ENCODE results near the gene ACP3. TPM values are rescaled to one million over a fixed set of nuclear protein-coding genes. Genes with fewer than 3 reads are reported as not detected.

Gene ACP3
- total and polyA plus RNA-seq, 2 donors: 2.5 to 2.8 TPM

GRCh38 chr3:132332082-132332481 is 14.9 kb downstream of the ACP3 start:
- no peak for DNase-seq (ENCODE audit: low read depth in 6 of 9, low spot score in 9 of 9)
- Histone ChIP-seq H3K27ac (ENCODE audit: low read depth in 1 of 2, low read length in 1 of 2) (no peak overlapping the region), H3K27me3 (ENCODE audit: control insufficient read depth in 2 of 2, insufficient read depth in 1 of 2, low read length in 1 of 2) (no peaks in the 10 kb centered on the region), H3K4me3 (ENCODE audit: low read length in 2 of 2) (no peak overlapping the region), H3K36me3 (ENCODE audit: control insufficient read depth in 2 of 2, insufficient read depth in 2 of 2, low read length in 1 of 2) (no peaks in the 10 kb centered on the region), H3K9me3 (ENCODE audit: control insufficient read depth in 2 of 2, insufficient read depth in 1 of 2, low read length in 1 of 2) (no peaks in the 10 kb centered on the region), H3K4me1 (ENCODE audit: control insufficient read depth in 2 of 2, insufficient read depth in 2 of 2, low read length in 2 of 2) (no peaks in the 10 kb centered on the region)
- 98% methylated on average over 6 of the region's 6 CpGs for WGBS

GRCh38 chr3:132332508-132332907 is 15.3 kb downstream of the ACP3 start:
- no peaks in the 10 kb centered on the region for H3K36me3 ChIP-seq (ENCODE audit: control insufficient read depth in 2 of 2, insufficient read depth in 2 of 2, low read length in 1 of 2)
- H3K27me3 ChIP-seq (ENCODE audit: control insufficient read depth in 2 of 2, insufficient read depth in 1 of 2, low read length in 1 of 2): no peaks in the 10 kb centered on the region
- H3K4me3 ChIP-seq (ENCODE audit: low read length in 2 of 2): no peak overlapping the region
- H3K27ac ChIP-seq (ENCODE audit: low read depth in 1 of 2, low read length in 1 of 2): no peak overlapping the region
- WGBS: 69% methylated on average over 1 of the region's 1 CpG
- no peaks in the 10 kb centered on the region for H3K4me1 ChIP-seq (ENCODE audit: control insufficient read depth in 2 of 2, insufficient read depth in 2 of 2, low read length in 2 of 2)
- no peaks in the 10 kb centered on the region for H3K9me3 ChIP-seq (ENCODE audit: control insufficient read depth in 2 of 2, insufficient read depth in 1 of 2, low read length in 1 of 2)
- no peak for DNase-seq (ENCODE audit: low read depth in 6 of 9, low spot score in 9 of 9)

- 98% methylated on average over 2 of the region's 2 CpGs for WGBS
- no peaks in the 10 kb centered on the region for H3K36me3 ChIP-seq (ENCODE audit: control insufficient read depth in 2 of 2, insufficient read depth in 2 of 2, low read length in 1 of 2)
- no peaks in the 10 kb centered on the region for H3K27me3 ChIP-seq (ENCODE audit: control insufficient read depth in 2 of 2, insufficient read depth in 1 of 2, low read length in 1 of 2)
- no peaks in the 10 kb centered on the region for H3K9me3 ChIP-seq (ENCODE audit: control insufficient read depth in 2 of 2, insufficient read depth in 1 of 2, low read length in 1 of 2)
- DNase-seq (ENCODE audit: low read depth in 6 of 9, low spot score in 9 of 9): no peak
- no peak overlapping the region for H3K27ac ChIP-seq (ENCODE audit: low read depth in 1 of 2, low read length in 1 of 2)
- H3K4me3 ChIP-seq (ENCODE audit: low read length in 2 of 2): no peak overlapping the region
- no peaks in the 10 kb centered on the region for H3K4me1 ChIP-seq (ENCODE audit: control insufficient read depth in 2 of 2, insufficient read depth in 2 of 2, low read length in 2 of 2)
These were observed 24.5 kb downstream of the ACP3 start for GRCh38 chr3:132341746-132342145.

GRCh38 chr3:132342183-132342582 is 25.0 kb downstream of the ACP3 start:
- H3K9me3 ChIP-seq (ENCODE audit: control insufficient read depth in 2 of 2, insufficient read depth in 1 of 2, low read length in 1 of 2): no peaks in the 10 kb centered on the region
- no peak overlapping the region for H3K4me3 ChIP-seq (ENCODE audit: low read length in 2 of 2)
- whole genome bisulfite sequencing: 97% methylated on average over 5 of the region's 5 CpGs
- H3K4me1 ChIP-seq (ENCODE audit: control insufficient read depth in 2 of 2, insufficient read depth in 2 of 2, low read length in 2 of 2): no peaks in the 10 kb centered on the region
- no peaks in the 10 kb centered on the region for H3K36me3 ChIP-seq (ENCODE audit: control insufficient read depth in 2 of 2, insufficient read depth in 2 of 2, low read length in 1 of 2)
- no peak for DNase-seq (ENCODE audit: low read depth in 6 of 9, low spot score in 9 of 9)
- H3K27me3 ChIP-seq (ENCODE audit: control insufficient read depth in 2 of 2, insufficient read depth in 1 of 2, low read length in 1 of 2): no peaks in the 10 kb centered on the region
- no peak overlapping the region for H3K27ac ChIP-seq (ENCODE audit: low read depth in 1 of 2, low read length in 1 of 2)

GRCh38 chr3:132342610-132343009 is 25.4 kb downstream of the ACP3 start:
- no peaks in the 10 kb centered on the region for H3K9me3 ChIP-seq (ENCODE audit: control insufficient read depth in 2 of 2, insufficient read depth in 1 of 2, low read length in 1 of 2)
- H3K27ac ChIP-seq (ENCODE audit: low read depth in 1 of 2, low read length in 1 of 2): no peak overlapping the region
- no peaks in the 10 kb centered on the region for H3K27me3 ChIP-seq (ENCODE audit: control insufficient read depth in 2 of 2, insufficient read depth in 1 of 2, low read length in 1 of 2)
- H3K4me3 ChIP-seq (ENCODE audit: low read length in 2 of 2): no peak overlapping the region
- WGBS: 85% methylated on average over 2 of the region's 2 CpGs
- no peaks in the 10 kb centered on the region for H3K36me3 ChIP-seq (ENCODE audit: control insufficient read depth in 2 of 2, insufficient read depth in 2 of 2, low read length in 1 of 2)
- H3K4me1 ChIP-seq (ENCODE audit: control insufficient read depth in 2 of 2, insufficient read depth in 2 of 2, low read length in 2 of 2): no peaks in the 10 kb centered on the region
- DNase-seq (ENCODE audit: low read depth in 6 of 9, low spot score in 9 of 9): no peak

- no peak overlapping the region for H3K4me3 ChIP-seq (ENCODE audit: low read length in 2 of 2)
- H3K27me3 ChIP-seq (ENCODE audit: control insufficient read depth in 2 of 2, insufficient read depth in 1 of 2, low read length in 1 of 2): no peaks in the 10 kb centered on the region
- no peak overlapping the region for H3K27ac ChIP-seq (ENCODE audit: low read depth in 1 of 2, low read length in 1 of 2)
- H3K4me1 ChIP-seq (ENCODE audit: control insufficient read depth in 2 of 2, insufficient read depth in 2 of 2, low read length in 2 of 2): no peaks in the 10 kb centered on the region
- H3K36me3 ChIP-seq (ENCODE audit: control insufficient read depth in 2 of 2, insufficient read depth in 2 of 2, low read length in 1 of 2): no peaks in the 10 kb centered on the region
- 2% methylated on average over 6 of the region's 6 CpGs for WGBS
- H3K9me3 ChIP-seq (ENCODE audit: control insufficient read depth in 2 of 2, insufficient read depth in 1 of 2, low read length in 1 of 2): no peaks in the 10 kb centered on the region
- peak in 7 of 9 donors; percentile 6 to 50 (median 15) for DNase-seq (ENCODE audit: low read depth in 6 of 9, low spot score in 9 of 9)
These were observed 25.9 kb downstream of the ACP3 start for GRCh38 chr3:132343018-132343612.

- no peak overlapping the region for H3K27ac ChIP-seq (ENCODE audit: low read depth in 1 of 2, low read length in 1 of 2)
- no peaks in the 10 kb centered on the region for H3K4me1 ChIP-seq (ENCODE audit: control insufficient read depth in 2 of 2, insufficient read depth in 2 of 2, low read length in 2 of 2)
These were observed 27.6 kb downstream of the ACP3 start for GRCh38 chr3:132344666-132345280.

GRCh38 chr3:132346841-132347736 is 29.9 kb downstream of the ACP3 start:
- no peak overlapping the region for H3K27ac ChIP-seq (ENCODE audit: low read depth in 1 of 2, low read length in 1 of 2)
- no peaks in the 10 kb centered on the region for H3K4me1 ChIP-seq (ENCODE audit: control insufficient read depth in 2 of 2, insufficient read depth in 2 of 2, low read length in 2 of 2)
- no peaks in the 10 kb centered on the region for H3K9me3 ChIP-seq (ENCODE audit: control insufficient read depth in 2 of 2, insufficient read depth in 1 of 2, low read length in 1 of 2)
- no peaks in the 10 kb centered on the region for H3K27me3 ChIP-seq (ENCODE audit: control insufficient read depth in 2 of 2, insufficient read depth in 1 of 2, low read length in 1 of 2)
- no peak overlapping the region for H3K4me3 ChIP-seq (ENCODE audit: low read length in 2 of 2)
- H3K36me3 ChIP-seq (ENCODE audit: control insufficient read depth in 2 of 2, insufficient read depth in 2 of 2, low read length in 1 of 2): no peaks in the 10 kb centered on the region
- no peak for DNase-seq (ENCODE audit: low read depth in 6 of 9, low spot score in 9 of 9)
- 94% methylated on average over 5 of the region's 5 CpGs for WGBS

More at GRCh38 chr3:132344666-132345280, 27.6 kb downstream of the ACP3 start:
- Histone ChIP-seq H3K9me3 (ENCODE audit: control insufficient read depth in 2 of 2, insufficient read depth in 1 of 2, low read length in 1 of 2) (no peaks in the 10 kb centered on the region), H3K36me3 (ENCODE audit: control insufficient read depth in 2 of 2, insufficient read depth in 2 of 2, low read length in 1 of 2) (no peaks in the 10 kb centered on the region), H3K4me3 (ENCODE audit: low read length in 2 of 2) (no peak overlapping the region), H3K27me3 (ENCODE audit: control insufficient read depth in 2 of 2, insufficient read depth in 1 of 2, low read length in 1 of 2) (no peaks in the 10 kb centered on the region)
- DNase-seq (ENCODE audit: low read depth in 6 of 9, low spot score in 9 of 9): no peak

GRCh38 chr3:132347811-132348210 is 30.6 kb downstream of the ACP3 start:
- 55% methylated on average over 1 of the region's 1 CpG for WGBS
- no peak overlapping the region for H3K27ac ChIP-seq (ENCODE audit: low read depth in 1 of 2, low read length in 1 of 2)
- no peaks in the 10 kb centered on the region for H3K36me3 ChIP-seq (ENCODE audit: control insufficient read depth in 2 of 2, insufficient read depth in 2 of 2, low read length in 1 of 2)

More at GRCh38 chr3:132347811-132348210, 30.6 kb downstream of the ACP3 start:
- no peaks in the 10 kb centered on the region for H3K9me3 ChIP-seq (ENCODE audit: control insufficient read depth in 2 of 2, insufficient read depth in 1 of 2, low read length in 1 of 2)
- no peak for DNase-seq (ENCODE audit: low read depth in 6 of 9, low spot score in 9 of 9)
- H3K4me3 ChIP-seq (ENCODE audit: low read length in 2 of 2): no peak overlapping the region
- no peaks in the 10 kb centered on the region for H3K4me1 ChIP-seq (ENCODE audit: control insufficient read depth in 2 of 2, insufficient read depth in 2 of 2, low read length in 2 of 2)
- no peaks in the 10 kb centered on the region for H3K27me3 ChIP-seq (ENCODE audit: control insufficient read depth in 2 of 2, insufficient read depth in 1 of 2, low read length in 1 of 2)

Data from thymus (tissue), 11 donors.